Duodenal mucosa (tissue), 2 donors: ENCODE results near the gene NLRC3.
A peak's percentile ranks its signal among the peaks of the same experiment; 100 is the strongest.
"Not testable (repeated sequence)": the region's sequence is repeated elsewhere in the genome, so short reads cannot be mapped to it uniquely, and the experiment has no call there.

Experiments used
- H3K27ac ChIP-seq: one replicate; pipeline ENCODE4 v1.7.0; 2013; ENCODE audit warnings: low read depth, low read length
- H3K27me3 ChIP-seq, 2 donors: one replicate each; pipeline ENCODE4 v1.7.0; 2013; ENCODE audit warnings: low read length in 2 of 2, control low read depth in 1 of 2; ENCODE audit not compliant: insufficient read depth in 2 of 2, control insufficient read depth in 1 of 2
- H3K36me3 ChIP-seq, 2 donors: one replicate each; pipeline ENCODE4 v1.7.0; 2013; ENCODE audit warnings: low read length in 2 of 2, control low read depth in 1 of 2; ENCODE audit not compliant: insufficient read depth in 2 of 2, control insufficient read depth in 1 of 2
- H3K4me1 ChIP-seq, 2 donors: one replicate each; pipeline ENCODE4 v1.7.0; 2013; ENCODE audit warnings: low read length in 2 of 2, control low read depth in 1 of 2; ENCODE audit not compliant: insufficient read depth in 2 of 2, control insufficient read depth in 1 of 2
- H3K4me3 ChIP-seq, 2 donors: one replicate each; pipeline ENCODE4 v1.7.0; 2013; ENCODE audit warnings: low read length in 2 of 2, low read depth in 1 of 2
- H3K9ac ChIP-seq, 2 donors: one replicate each; pipeline ENCODE4 v1.7.0; 2013; ENCODE audit warnings: low read length in 2 of 2, low read depth in 1 of 2
- H3K9me3 ChIP-seq, 2 donors: one replicate each; pipeline ENCODE4 v1.7.0; 2013; ENCODE audit warnings: low read length in 2 of 2, control low read depth in 1 of 2; ENCODE audit not compliant: control insufficient read depth in 1 of 2

Gene NLRC3

GRCh38 chr16:3609895-3610697 lies 32.9 kb upstream of the NLRC3 start:
- no peaks in the 10 kb centered on the region for H3K27me3 ChIP-seq
- H3K4me3 ChIP-seq = peak overlapping the region; percentile 84 to 86
- no peaks in the 10 kb centered on the region for H3K9me3 ChIP-seq
- H3K9ac ChIP-seq = peak overlapping the region; percentile 88 to 92
- H3K27ac ChIP-seq = no peak overlapping the region
- H3K36me3 ChIP-seq = peaks cover 0 to under 1% of the 10 kb centered on the region in 2 donors
- H3K4me1 ChIP-seq = peaks cover 26 to 27% of the 10 kb centered on the region in 2 donors

GRCh38 chr16:3608976-3609375 lies 31.8 kb upstream of the NLRC3 start:
- H3K27me3 ChIP-seq, H3K36me3 ChIP-seq, H3K9ac ChIP-seq, H3K9me3 ChIP-seq, H3K4me3 ChIP-seq, H3K27ac ChIP-seq: not testable (repeated sequence)
- peaks cover 25 to 27% of the 10 kb centered on the region in 2 donors for H3K4me1 ChIP-seq

- H3K4me1 ChIP-seq = peaks cover 20 to 24% of the 10 kb centered on the region in 2 donors
Observed at GRCh38 chr16:3608069-3608468, 30.9 kb upstream of the NLRC3 start.

GRCh38 chr16:3607634-3608033 lies 30.4 kb upstream of the NLRC3 start:
- H3K9ac ChIP-seq = no peak overlapping the region
- peaks cover 2 to 8% of the 10 kb centered on the region in 2 donors for H3K36me3 ChIP-seq
- H3K9me3 ChIP-seq = no peaks in the 10 kb centered on the region
- H3K27me3 ChIP-seq = no peaks in the 10 kb centered on the region
- H3K4me1 ChIP-seq = peaks cover 16 to 19% of the 10 kb centered on the region in 2 donors
- H3K27ac ChIP-seq = no peak overlapping the region
- no peak overlapping the region for H3K4me3 ChIP-seq

More at GRCh38 chr16:3608069-3608468, 30.9 kb upstream of the NLRC3 start:
- Histone ChIP-seq H3K4me3 (no peak overlapping the region), H3K9me3 (no peaks in the 10 kb centered on the region), H3K9ac (no peak overlapping the region), H3K27me3 (no peaks in the 10 kb centered on the region), H3K27ac (no peak overlapping the region), H3K36me3 (peaks cover 0 to 7% of the 10 kb centered on the region in 2 donors)

- H3K27ac ChIP-seq = no peak overlapping the region
Observed at GRCh38 chr16:3607161-3607560, 30.0 kb upstream of the NLRC3 start.

GRCh38 chr16:3606441-3606840 lies 29.2 kb upstream of the NLRC3 start:
- peaks cover 11 to 15% of the 10 kb centered on the region in 2 donors for H3K4me1 ChIP-seq
- H3K9ac ChIP-seq = no peak overlapping the region
- H3K27ac ChIP-seq = no peak overlapping the region
- H3K27me3 ChIP-seq = no peaks in the 10 kb centered on the region
- no peak overlapping the region for H3K4me3 ChIP-seq
- H3K9me3 ChIP-seq = no peaks in the 10 kb centered on the region
- H3K36me3 ChIP-seq = peaks cover 5 to 20% of the 10 kb centered on the region in 2 donors

More at GRCh38 chr16:3607161-3607560, 30.0 kb upstream of the NLRC3 start:
- Histone ChIP-seq H3K36me3 (peaks cover 5 to 13% of the 10 kb centered on the region in 2 donors), H3K4me1 (peaks cover 15% of the 10 kb centered on the region in 2 donors), H3K9me3 (no peaks in the 10 kb centered on the region), H3K4me3 (no peak overlapping the region), H3K9ac (no peak overlapping the region), H3K27me3 (no peaks in the 10 kb centered on the region)

- Histone ChIP-seq H3K27ac (no peak overlapping the region), H3K4me1 (no peaks in the 10 kb centered on the region), H3K9ac (no peak overlapping the region), H3K36me3 (peaks cover 13 to 36% of the 10 kb centered on the region in 2 donors), H3K4me3 (no peak overlapping the region), H3K9me3 (peaks cover 0 to 4% of the 10 kb centered on the region in 2 donors), H3K27me3 (no peaks in the 10 kb centered on the region)
Observed at GRCh38 chr16:3602320-3602653, 25.1 kb upstream of the NLRC3 start.

- H3K36me3 ChIP-seq = peaks cover 13 to 36% of the 10 kb centered on the region in 2 donors
Observed at GRCh38 chr16:3601614-3602319, 24.6 kb upstream of the NLRC3 start.

GRCh38 chr16:3599922-3600321 lies 22.7 kb upstream of the NLRC3 start:
- H3K9ac ChIP-seq = no peak overlapping the region
- no peak overlapping the region for H3K4me3 ChIP-seq
- H3K36me3 ChIP-seq = peaks cover 13 to 46% of the 10 kb centered on the region in 2 donors
- H3K4me1 ChIP-seq = no peaks in the 10 kb centered on the region
- H3K27me3 ChIP-seq = no peaks in the 10 kb centered on the region
- no peak overlapping the region for H3K27ac ChIP-seq
- H3K9me3 ChIP-seq = peaks cover 0 to 4% of the 10 kb centered on the region in 2 donors

More at GRCh38 chr16:3601614-3602319, 24.6 kb upstream of the NLRC3 start:
- Histone ChIP-seq H3K9me3 (peaks cover 0 to 4% of the 10 kb centered on the region in 2 donors), H3K4me3 (no peak overlapping the region), H3K27ac (no peak overlapping the region), H3K4me1 (no peaks in the 10 kb centered on the region), H3K27me3 (no peaks in the 10 kb centered on the region), H3K9ac (no peak overlapping the region)

GRCh38 chr16:3599121-3599520 lies 21.9 kb upstream of the NLRC3 start:
- Histone ChIP-seq H3K4me3 (no peak overlapping the region), H3K27ac (no peak overlapping the region), H3K9me3 (peaks cover 0 to 4% of the 10 kb centered on the region in 2 donors), H3K27me3 (no peaks in the 10 kb centered on the region), H3K9ac (no peak overlapping the region), H3K4me1 (no peaks in the 10 kb centered on the region), H3K36me3 (peaks cover 18 to 50% of the 10 kb centered on the region in 2 donors)
